ENCODE results near the gene MAD1L1.

Gene MAD1L1

DNA sequence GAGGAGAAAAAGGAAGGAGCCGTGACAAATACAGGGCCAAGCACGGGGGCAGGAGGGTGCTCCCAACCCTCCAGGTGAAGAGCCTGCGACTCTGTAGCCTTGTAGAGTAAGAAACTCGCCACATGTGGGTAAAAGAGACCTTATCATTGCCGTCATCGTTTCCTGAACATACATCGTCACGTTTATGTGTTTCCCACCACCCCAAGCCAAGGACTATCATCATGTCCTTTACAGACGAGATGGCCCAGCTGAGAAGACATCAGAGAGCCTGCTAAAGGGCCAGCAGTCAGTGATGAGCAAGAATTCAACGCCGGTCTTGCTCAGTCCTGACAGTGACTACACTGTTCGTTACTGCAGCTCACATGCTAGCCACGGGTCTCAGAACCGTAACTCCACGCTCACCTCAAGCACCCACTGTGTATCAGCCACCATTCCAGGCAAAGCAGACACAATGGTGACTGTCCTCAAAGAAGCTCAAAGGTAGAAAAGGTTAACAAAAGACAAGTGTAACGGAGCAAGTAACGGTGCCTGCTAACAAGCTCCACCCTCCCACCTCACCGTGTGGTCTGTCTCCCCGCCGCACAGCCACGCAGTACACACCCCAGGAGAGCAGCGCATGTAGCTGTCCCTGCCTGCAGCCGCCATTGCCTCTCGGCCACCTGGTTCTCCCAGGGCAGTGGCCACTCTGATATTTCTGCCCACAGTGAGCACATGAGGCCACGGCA lies 147.8 kb downstream of the MAD1L1 start:
- Histone ChIP-seq H3K27ac (ENCODE audit: low read depth, low read length) (no peak overlapping the region), H3K9ac (ENCODE audit: low read length) (peak overlapping the region; percentile 21), H3K4me3 (ENCODE audit: low read length) (no peak overlapping the region), H3K27me3 (ENCODE audit: control insufficient read depth, insufficient read depth, low read length) (no peaks in the 10 kb centered on the region), H3K4me1 (ENCODE audit: control insufficient read depth, insufficient read depth, low read length) (no peaks in the 10 kb centered on the region), H3K36me3 (ENCODE audit: control insufficient read depth, insufficient read depth, low read length) (no peaks in the 10 kb centered on the region)

DNA sequence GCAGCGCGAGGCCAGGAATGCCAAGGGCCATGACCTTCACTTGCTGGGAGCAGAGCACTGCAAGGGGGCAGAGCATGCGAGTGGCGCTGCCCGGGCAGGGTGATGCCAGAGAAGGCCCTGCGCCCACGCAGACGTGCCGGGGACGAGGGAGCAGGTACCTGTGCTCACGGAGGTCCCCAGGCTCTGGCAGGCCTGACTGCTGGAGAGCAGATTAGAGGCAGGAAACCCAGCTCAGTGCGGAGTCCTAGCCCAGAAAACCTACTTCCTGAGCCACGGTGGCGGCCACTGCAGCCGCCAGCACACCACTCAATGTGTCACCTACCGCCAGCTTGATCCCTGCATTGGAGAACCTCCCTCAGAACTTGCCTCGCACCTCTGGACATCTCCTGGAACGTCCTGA lies 148.4 kb downstream of the MAD1L1 start:
- Histone ChIP-seq H3K36me3 (ENCODE audit: control insufficient read depth, insufficient read depth, low read length) (no peaks in the 10 kb centered on the region), H3K27ac (ENCODE audit: low read depth, low read length) (no peak overlapping the region), H3K4me3 (ENCODE audit: low read length) (no peak overlapping the region), H3K27me3 (ENCODE audit: control insufficient read depth, insufficient read depth, low read length) (no peaks in the 10 kb centered on the region), H3K9ac (ENCODE audit: low read length) (no peak overlapping the region), H3K4me1 (ENCODE audit: control insufficient read depth, insufficient read depth, low read length) (no peaks in the 10 kb centered on the region)

DNA sequence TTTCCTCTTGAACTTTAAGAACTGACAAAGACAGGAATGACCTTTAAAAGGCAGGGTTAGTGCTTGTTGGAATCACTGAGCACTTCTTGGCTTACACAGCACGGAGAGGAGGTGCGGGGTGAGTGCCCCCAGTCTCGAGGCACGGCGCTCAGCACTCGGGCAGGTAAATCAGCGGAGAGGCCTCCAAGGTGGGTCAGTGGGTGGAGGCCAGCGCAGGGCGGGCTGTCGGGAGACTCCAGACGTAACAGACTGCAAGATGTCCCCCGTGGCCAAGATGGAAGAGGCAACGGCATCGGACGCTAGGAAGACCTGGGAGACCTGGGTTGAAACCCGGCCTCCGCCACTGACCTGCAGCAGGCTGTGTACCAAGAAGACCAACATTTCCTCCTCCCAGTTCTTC lies 149.4 kb downstream of the MAD1L1 start:
- Histone ChIP-seq H3K4me3 (ENCODE audit: low read length) (no peak overlapping the region), H3K9ac (ENCODE audit: low read length) (no peak overlapping the region), H3K4me1 (ENCODE audit: control insufficient read depth, insufficient read depth, low read length) (no peaks in the 10 kb centered on the region), H3K27ac (ENCODE audit: low read depth, low read length) (no peak overlapping the region), H3K27me3 (ENCODE audit: control insufficient read depth, insufficient read depth, low read length) (no peaks in the 10 kb centered on the region), H3K36me3 (ENCODE audit: control insufficient read depth, insufficient read depth, low read length) (no peaks in the 10 kb centered on the region)

DNA sequence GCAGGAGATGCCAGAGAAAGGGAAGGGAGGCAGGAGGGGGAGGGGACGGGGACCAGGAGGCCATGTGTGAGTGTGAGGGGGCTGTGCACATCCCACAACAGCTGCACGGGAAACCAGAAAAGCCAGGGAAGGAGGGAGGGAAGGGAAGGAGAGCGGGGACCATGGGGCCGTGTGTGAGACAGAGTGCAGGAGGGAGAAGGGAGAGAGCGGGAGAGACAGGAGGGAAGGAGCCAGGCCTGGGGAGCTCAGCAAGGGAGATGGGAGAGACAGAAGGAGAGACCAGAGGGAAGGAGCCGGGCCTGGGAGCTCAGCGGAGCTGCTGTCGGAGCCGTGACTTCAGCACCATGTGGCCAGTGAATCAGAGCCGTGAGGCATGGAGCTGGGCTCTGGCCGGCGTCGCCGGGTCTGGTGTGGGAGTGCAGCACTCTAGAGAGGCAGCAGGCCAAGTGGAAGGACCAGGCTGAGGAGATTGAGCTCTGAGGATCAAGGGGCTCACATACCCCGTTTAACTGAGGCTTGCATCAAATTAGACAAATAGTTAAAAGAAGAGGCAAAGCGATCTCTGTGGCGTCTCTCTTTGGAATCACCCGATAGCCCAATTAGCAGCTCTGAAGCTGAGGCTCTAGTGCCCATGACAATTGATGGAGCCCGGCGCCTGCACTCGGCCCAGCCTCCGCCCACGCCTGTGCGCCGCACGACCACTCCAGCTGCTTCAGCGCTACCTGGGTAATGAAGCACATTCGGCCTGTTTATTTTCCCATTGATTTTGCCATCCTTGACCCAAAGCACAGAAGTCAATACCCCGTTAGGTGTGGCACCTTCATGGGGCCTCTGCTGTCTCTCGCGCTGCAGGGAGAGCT lies 150.4 kb downstream of the MAD1L1 start:
- Histone ChIP-seq H3K4me3 (ENCODE audit: low read length) (no peak overlapping the region), H3K9ac (ENCODE audit: low read length) (no peak overlapping the region)

DNA sequence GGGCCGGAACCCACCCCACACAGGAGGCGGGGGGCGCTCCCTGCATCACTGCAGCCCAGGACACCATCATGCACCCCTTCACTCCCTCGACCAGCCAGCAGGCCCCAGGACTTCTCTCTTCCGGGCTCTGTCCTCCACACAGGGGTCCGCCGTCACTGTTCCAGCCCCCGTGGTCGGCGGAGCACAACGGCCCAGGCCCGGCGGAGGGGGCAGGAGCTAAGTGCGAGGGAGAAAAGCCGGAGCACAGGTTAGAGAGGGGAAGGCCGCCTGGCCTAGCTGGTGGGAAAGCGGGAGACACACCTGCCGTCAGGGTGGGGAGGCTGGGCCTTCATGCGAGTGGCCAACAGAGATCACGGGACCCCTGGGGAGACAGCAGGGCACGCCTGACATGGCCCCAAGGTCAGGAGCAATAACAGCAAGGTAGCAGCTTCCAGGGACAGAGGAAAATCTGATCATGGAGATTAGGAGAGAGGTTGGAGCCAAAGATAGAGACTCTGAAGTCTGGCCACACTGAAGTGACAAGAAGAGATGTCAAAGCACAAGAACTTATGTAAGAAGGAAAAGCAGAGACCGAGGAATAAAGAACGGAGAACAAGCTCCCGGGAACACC lies 151.1 kb downstream of the MAD1L1 start:
- Histone ChIP-seq H3K9ac (ENCODE audit: low read length) (no peak overlapping the region), H3K27ac (ENCODE audit: low read depth, low read length) (no peak overlapping the region), H3K27me3 (ENCODE audit: control insufficient read depth, insufficient read depth, low read length) (no peaks in the 10 kb centered on the region)

More for the DNA sequence above, 150.4 kb downstream of the MAD1L1 start:
- Histone ChIP-seq H3K27me3 (ENCODE audit: control insufficient read depth, insufficient read depth, low read length) (no peaks in the 10 kb centered on the region), H3K27ac (ENCODE audit: low read depth, low read length) (no peak overlapping the region), H3K4me1 (ENCODE audit: control insufficient read depth, insufficient read depth, low read length) (no peaks in the 10 kb centered on the region), H3K36me3 (ENCODE audit: control insufficient read depth, insufficient read depth, low read length) (no peaks in the 10 kb centered on the region)

DNA sequence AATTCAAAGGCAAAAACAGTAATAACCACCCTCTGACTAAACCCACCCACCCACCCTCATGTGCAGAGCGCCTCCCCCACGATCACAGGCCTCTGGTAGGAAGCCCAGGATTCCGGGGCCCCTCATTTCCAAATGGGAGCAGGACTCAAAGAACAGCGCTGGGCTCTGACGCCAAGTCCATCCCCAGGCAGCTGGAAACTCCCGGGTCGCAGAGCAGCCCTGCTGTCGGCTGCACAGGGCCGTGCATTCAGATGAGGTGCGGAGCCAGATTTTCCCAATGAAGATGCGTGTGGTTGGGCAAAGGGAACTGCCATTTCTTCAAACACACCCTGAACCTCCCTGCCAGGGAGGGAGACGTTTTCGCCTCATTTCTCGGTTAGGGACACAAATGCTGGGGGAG lies 152.3 kb downstream of the MAD1L1 start:
- H3K4me1 ChIP-seq (ENCODE audit: control insufficient read depth, insufficient read depth, low read length), result no peaks in the 10 kb centered on the region
- no peaks in the 10 kb centered on the region for H3K36me3 ChIP-seq (ENCODE audit: control insufficient read depth, insufficient read depth, low read length)
- H3K9ac ChIP-seq (ENCODE audit: low read length), result no peak overlapping the region
- H3K4me3 ChIP-seq (ENCODE audit: low read length), result no peak overlapping the region
- no peak overlapping the region for H3K27ac ChIP-seq (ENCODE audit: low read depth, low read length)
- H3K27me3 ChIP-seq (ENCODE audit: control insufficient read depth, insufficient read depth, low read length), result no peaks in the 10 kb centered on the region

More for the DNA sequence above, 151.1 kb downstream of the MAD1L1 start:
- Histone ChIP-seq H3K4me1 (ENCODE audit: control insufficient read depth, insufficient read depth, low read length) (no peaks in the 10 kb centered on the region), H3K4me3 (ENCODE audit: low read length) (no peak overlapping the region), H3K36me3 (ENCODE audit: control insufficient read depth, insufficient read depth, low read length) (no peaks in the 10 kb centered on the region)

DNA sequence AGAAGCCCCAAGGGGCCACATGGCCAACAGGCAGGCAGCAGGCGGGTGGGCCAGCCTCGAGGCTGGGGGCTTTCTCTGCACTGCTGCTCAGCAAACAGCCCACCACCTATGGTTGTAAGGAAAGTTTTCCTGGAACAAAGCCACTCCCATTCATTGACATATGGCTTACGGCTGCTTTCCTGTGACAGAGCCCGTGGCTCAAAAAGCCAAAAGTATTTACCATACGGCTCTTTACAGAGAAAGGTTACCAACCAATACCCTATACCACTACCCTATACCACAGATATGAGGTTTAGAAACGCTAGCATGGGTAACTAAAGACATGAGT lies 152.7 kb downstream of the MAD1L1 start:
- Histone ChIP-seq H3K27ac (ENCODE audit: low read depth, low read length) (no peak overlapping the region), H3K9ac (ENCODE audit: low read length) (no peak overlapping the region), H3K4me1 (ENCODE audit: control insufficient read depth, insufficient read depth, low read length) (no peaks in the 10 kb centered on the region), H3K4me3 (ENCODE audit: low read length) (no peak overlapping the region), H3K27me3 (ENCODE audit: control insufficient read depth, insufficient read depth, low read length) (no peaks in the 10 kb centered on the region), H3K36me3 (ENCODE audit: control insufficient read depth, insufficient read depth, low read length) (no peaks in the 10 kb centered on the region)

DNA sequence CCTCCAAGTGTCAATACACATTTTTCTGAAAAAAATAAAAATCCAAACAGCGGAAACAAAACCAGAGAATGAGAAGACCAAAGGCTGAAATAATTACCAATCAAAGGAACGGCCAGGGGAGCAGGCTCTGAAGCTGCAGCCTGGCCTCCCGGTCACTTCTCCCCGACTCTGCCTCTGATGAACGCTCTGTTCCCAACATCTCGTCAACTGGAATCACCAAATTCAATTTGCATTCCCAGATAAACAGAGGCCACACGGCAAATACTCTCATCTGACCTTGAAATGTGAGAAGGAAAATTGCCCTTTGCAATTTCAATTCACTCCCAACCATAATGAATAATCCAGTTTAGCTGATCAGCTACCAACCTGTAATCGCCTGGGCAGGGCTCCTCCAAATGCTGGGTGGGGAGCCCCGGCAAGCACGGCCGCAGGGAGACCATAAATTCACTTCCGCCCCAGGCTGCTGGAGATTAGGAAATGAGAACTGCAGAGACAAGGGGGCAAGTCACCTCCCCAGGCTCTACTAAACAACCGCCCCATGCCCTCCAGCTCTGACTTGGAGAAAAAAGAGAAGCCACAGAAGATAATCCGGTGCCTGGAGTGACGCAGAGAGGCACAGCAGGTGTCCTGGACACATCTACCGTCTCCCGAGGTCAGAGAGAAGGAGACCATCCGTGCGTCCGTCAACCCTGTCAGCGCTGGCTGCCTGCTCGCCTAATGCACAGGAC lies 153.2 kb downstream of the MAD1L1 start:
- H3K27ac ChIP-seq (ENCODE audit: low read depth, low read length), result no peak overlapping the region
- no peaks in the 10 kb centered on the region for H3K27me3 ChIP-seq (ENCODE audit: control insufficient read depth, insufficient read depth, low read length)
- H3K36me3 ChIP-seq (ENCODE audit: control insufficient read depth, insufficient read depth, low read length), result no peaks in the 10 kb centered on the region
- H3K9ac ChIP-seq (ENCODE audit: low read length), result no peak overlapping the region
- H3K4me3 ChIP-seq (ENCODE audit: low read length), result no peak overlapping the region
- H3K4me1 ChIP-seq (ENCODE audit: control insufficient read depth, insufficient read depth, low read length), result no peaks in the 10 kb centered on the region

DNA sequence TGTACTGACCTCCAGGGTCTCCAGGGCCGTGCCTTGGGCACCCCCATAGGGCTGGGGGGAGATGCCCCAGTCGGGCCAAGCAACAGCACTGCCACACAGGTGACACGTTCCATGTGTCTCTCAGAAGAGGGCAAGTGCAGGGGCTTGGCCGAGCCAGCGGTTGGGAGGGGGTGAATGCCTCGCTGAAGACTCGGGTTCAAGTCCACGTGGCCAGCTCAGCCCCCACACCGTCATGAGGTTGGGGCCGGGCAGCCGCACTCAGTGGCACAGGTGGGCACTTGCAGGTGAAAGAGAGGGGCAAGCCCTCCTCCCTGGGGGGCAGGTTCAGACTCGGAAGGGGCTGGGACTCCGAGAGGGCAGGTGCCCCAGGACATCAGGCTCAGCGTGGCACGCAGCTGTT lies 153.8 kb downstream of the MAD1L1 start:
- H3K27ac ChIP-seq (ENCODE audit: low read depth, low read length), result no peak overlapping the region
- no peaks in the 10 kb centered on the region for H3K27me3 ChIP-seq (ENCODE audit: control insufficient read depth, insufficient read depth, low read length)
- H3K4me1 ChIP-seq (ENCODE audit: control insufficient read depth, insufficient read depth, low read length), result no peaks in the 10 kb centered on the region
- no peaks in the 10 kb centered on the region for H3K36me3 ChIP-seq (ENCODE audit: control insufficient read depth, insufficient read depth, low read length)
- H3K4me3 ChIP-seq (ENCODE audit: low read length), result no peak overlapping the region
- no peak overlapping the region for H3K9ac ChIP-seq (ENCODE audit: low read length)

DNA sequence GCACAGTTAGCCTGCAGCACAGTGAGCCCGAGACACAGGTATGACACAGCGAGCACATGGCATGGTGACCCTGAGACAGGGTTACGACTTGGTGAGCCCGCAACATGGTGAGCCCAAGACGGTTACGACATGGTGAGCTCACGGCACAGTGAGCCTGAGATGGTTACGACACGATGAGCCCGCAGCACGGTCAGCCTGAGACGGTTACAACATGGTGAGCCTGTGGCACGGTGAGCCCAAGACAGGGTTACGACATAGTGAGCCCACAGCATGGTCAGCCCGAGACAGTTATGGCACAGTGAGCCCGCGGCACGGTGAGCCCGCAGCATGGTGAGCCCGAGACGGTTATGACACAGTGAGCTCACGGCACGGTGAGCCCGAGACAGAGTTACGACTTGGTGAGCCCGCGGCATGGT lies 156.1 kb downstream of the MAD1L1 start:
- Histone ChIP-seq H3K4me3 (ENCODE audit: low read length) (no peak overlapping the region), H3K9ac (ENCODE audit: low read length) (no peak overlapping the region), H3K27me3 (ENCODE audit: control insufficient read depth, insufficient read depth, low read length) (no peaks in the 10 kb centered on the region), H3K27ac (ENCODE audit: low read depth, low read length) (no peak overlapping the region), H3K4me1 (ENCODE audit: control insufficient read depth, insufficient read depth, low read length) (no peaks in the 10 kb centered on the region), H3K36me3 (ENCODE audit: control insufficient read depth, insufficient read depth, low read length) (no peaks in the 10 kb centered on the region)

DNA sequence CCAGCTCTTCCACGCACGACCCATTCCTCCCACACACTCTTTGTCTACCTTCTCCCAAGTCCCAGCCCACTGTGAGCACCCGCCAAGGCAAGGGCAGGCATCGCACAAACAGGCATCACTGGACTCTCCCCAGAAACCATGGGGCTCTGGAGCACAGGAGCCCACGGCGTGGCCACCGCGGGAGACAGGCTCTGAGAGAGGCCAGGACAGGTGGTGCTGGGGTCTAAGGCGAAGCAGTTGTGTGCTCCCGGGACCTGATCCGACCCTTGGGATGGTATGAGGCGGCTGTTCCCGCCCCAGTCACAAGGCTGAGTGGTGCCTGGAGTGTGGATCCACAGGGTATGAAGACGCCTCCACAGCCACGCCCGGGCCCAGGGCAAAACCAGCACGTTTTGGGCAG lies 156.9 kb downstream of the MAD1L1 start:
- no peaks in the 10 kb centered on the region for H3K27me3 ChIP-seq (ENCODE audit: control insufficient read depth, insufficient read depth, low read length)
- no peak overlapping the region for H3K9ac ChIP-seq (ENCODE audit: low read length)
- H3K4me3 ChIP-seq (ENCODE audit: low read length), result no peak overlapping the region
- no peak overlapping the region for H3K27ac ChIP-seq (ENCODE audit: low read depth, low read length)
- no peaks in the 10 kb centered on the region for H3K36me3 ChIP-seq (ENCODE audit: control insufficient read depth, insufficient read depth, low read length)
- H3K4me1 ChIP-seq (ENCODE audit: control insufficient read depth, insufficient read depth, low read length), result no peaks in the 10 kb centered on the region

DNA sequence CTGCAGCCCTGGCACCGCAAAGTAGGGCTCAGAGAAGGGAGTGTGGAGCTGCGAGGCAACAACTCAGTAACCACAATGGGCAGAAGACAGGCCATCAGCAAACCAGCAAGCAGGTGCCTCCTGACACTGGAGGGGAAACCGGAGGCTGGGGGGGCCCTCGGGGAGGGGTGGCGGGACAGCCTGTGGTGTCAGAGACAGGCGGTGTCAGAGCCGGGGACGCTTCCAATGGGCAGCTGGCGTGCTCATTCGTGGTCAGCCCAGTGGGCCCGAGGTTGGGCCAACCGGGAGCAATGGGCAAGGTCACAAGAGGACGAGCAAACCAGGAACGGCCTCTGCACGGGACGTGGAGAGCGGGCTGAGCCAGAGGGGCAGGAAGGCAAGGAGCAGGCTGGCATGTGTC lies 158.1 kb downstream of the MAD1L1 start:
- H3K4me1 ChIP-seq (ENCODE audit: control insufficient read depth, insufficient read depth, low read length), result no peaks in the 10 kb centered on the region
- H3K9ac ChIP-seq (ENCODE audit: low read length), result no peak overlapping the region
- no peak overlapping the region for H3K4me3 ChIP-seq (ENCODE audit: low read length)
- no peak overlapping the region for H3K27ac ChIP-seq (ENCODE audit: low read depth, low read length)
- H3K36me3 ChIP-seq (ENCODE audit: control insufficient read depth, insufficient read depth, low read length), result no peaks in the 10 kb centered on the region
- H3K27me3 ChIP-seq (ENCODE audit: control insufficient read depth, insufficient read depth, low read length), result no peaks in the 10 kb centered on the region

Measured in rectal smooth muscle tissue (tissue), 1 donor.